Right atrium auricular region (tissue), 2 donors: ENCODE results near the gene PDXDC1. TPM values are rescaled to one million over a fixed set of nuclear protein-coding genes. Genes with fewer than 3 reads are reported as not detected.
A peak's percentile ranks its signal among the peaks of the same experiment; 100 is the strongest.
"Not testable (repeated sequence)": the region's sequence is repeated elsewhere in the genome, so short reads cannot be mapped to it uniquely, and the experiment has no call there.

Experiments
- DNase-seq: peaks from one replicate; pipeline ENCODE4 v3.0.0-alpha.2; 2019; ENCODE audit warnings: low spot score
- H3K27ac ChIP-seq, 2 donors: fragments of 200-600 bp; sonication (generic); 1 replicate in 1 of 2; 2 replicates in 1 of 2; pipeline ENCODE4 v1.5.1; 2016 to 2019
- H3K27me3 ChIP-seq, 2 donors: fragments of 200-600 bp; sonication (generic); one replicate each; pipeline versions ENCODE4 v1.5.1 to v1.6.0; 2017 to 2019
- H3K36me3 ChIP-seq: fragments of 200-600 bp; sonication (generic); one replicate; pipeline ENCODE4 v1.5.1; 2016
- H3K4me1 ChIP-seq, 2 donors: fragments of 200-600 bp; sonication (generic); one replicate each; pipeline versions ENCODE4 v1.5.1 to v1.6.0; 2017 to 2019
- H3K4me3 ChIP-seq, 2 donors: fragments of 200-600 bp; sonication (generic); 1 replicate in 1 of 2; 2 replicates in 1 of 2; pipeline ENCODE4 v1.5.1; 2017 to 2019; ENCODE audit warnings: mild to moderate bottlenecking in 1 of 2, moderate library complexity in 1 of 2
- H3K9me3 ChIP-seq, 2 donors: fragments of 200-600 bp; sonication (generic); one replicate each; pipeline ENCODE4 v1.5.1; 2019
- total RNA-seq, 2 donors: library from RNA; depleted of rRNA; stranded (reverse); fragments of >200 nt; gene quantifications; one replicate each; pipeline ENCODE4 v1.1.0, GENCODE V29; 2016
- TF ChIP-seq, protein P1 (sequence below), 2 donors: fragments of 200-600 bp; sonication (generic); IDR thresholded peaks; one replicate each; pipeline ENCODE4 v1.5.1; 2019; ENCODE audit warnings: antibody characterized with exemption in 2 of 2

The PDXDC1 gene
- total RNA-seq, 2 donors from 2014 or later, result 50.4 to 60.8 TPM

GRCh38 chr16:15130943-15131700 lies 156.3 kb downstream of the PDXDC1 start:
- not testable (repeated sequence) for H3K27me3 ChIP-seq, H3K9me3 ChIP-seq, DNase-seq, H3K27ac ChIP-seq, H3K4me3 ChIP-seq, H3K4me1 ChIP-seq
- peaks cover 12% of the 10 kb centered on the region for H3K36me3 ChIP-seq

DNA sequence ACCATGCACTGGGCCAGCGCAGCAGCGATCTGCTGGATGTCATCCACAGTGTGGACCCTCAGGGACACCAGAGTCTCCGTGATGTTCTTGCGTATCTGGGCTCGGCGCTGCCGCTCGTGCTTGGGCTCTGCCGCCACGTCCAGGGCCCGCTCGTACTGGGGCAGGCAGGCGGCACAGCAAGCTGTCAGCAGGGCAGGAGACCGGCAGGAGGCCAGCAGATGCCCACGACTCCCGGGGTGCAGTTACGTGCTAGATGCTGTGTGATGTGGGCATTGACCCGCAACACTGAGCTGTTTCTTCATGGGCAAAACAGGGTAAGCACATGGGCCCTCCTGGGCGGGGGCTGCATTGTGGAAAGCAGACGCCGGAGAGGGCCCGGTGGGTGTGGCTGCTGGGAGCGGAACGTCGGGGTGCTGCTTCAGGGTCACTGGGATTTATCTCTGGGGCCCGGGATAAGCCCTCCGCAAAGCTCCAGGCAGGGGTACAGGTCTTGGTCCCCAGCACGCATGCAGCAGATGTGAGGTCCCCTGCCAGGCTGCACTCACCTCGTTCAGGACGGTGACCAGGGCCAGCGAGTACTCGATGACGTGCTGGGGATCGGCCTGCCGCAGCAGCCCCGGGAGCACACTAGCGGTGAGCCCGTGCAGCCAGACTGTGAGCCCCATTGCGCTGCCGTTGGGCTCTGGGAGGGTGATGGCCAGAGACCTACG lies 158.0 kb downstream of the PDXDC1 start:
- DNase-seq, H3K4me3 ChIP-seq, H3K27ac ChIP-seq, H3K4me1 ChIP-seq, H3K27me3 ChIP-seq, H3K9me3 ChIP-seq: not testable (repeated sequence)
- peaks cover 12% of the 10 kb centered on the region for H3K36me3 ChIP-seq

DNA sequence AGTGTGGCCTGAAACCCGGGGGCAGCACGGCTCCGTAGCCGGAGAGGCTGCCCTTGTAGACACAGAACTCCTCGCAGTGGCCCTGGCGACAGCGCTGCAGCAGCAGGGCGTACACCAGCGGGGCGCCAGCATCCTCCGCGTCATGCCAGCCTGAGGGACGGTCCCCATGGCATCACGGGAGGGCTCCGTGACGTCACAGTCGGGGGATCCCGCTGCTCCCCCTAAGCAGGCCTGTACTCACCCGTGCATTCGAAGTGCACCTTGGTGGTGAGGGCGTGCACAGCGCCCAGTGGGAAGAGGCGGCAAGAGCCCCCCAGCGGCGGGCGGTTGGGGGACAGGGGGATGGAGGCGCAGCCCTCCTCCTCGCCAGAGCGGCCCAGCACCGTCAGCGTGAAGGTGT lies 158.7 kb downstream of the PDXDC1 start:
- H3K4me1 ChIP-seq, H3K27ac ChIP-seq, H3K9me3 ChIP-seq, H3K27me3 ChIP-seq, DNase-seq, H3K4me3 ChIP-seq: not testable (repeated sequence)
- peaks cover 12% of the 10 kb centered on the region for H3K36me3 ChIP-seq

DNA sequence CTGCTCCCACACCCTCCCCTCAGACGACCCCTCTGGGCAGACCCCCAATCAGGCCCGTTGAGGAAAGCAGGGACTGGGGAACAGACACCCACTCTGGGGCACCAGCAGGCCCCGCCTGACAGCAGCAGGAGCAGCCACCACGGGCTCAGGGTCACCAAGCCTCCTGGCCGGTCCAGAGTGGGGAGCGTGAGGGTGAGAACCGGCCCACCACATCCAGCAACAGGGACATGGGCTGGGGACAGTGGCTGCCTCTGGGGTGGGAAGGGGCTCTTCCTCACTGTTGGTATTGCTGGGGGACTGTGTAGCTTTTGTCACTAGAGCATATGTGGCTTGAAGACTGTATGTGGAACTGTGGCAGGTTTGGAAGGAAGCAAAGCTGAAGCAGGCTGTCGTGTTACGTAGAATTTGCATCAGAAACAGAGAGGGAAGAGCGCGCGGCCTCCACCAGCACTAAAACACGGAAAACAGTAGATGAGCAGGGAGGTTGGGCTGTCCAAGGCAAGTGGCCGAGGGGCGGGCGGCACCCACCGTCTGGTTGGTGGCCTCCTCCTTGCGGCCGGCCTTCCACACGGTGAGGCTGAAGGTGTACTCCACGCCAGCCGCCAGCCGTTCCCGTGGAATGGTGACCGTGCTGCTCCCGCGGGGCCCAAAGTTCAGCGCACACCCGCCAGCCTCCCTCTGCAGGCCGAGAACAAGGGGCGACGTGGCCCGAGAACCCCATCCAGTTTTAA lies 160.1 kb downstream of the PDXDC1 start:
- not testable (repeated sequence) for DNase-seq, H3K27ac ChIP-seq

GRCh38 chr16:15135483-15136360 lies 160.9 kb downstream of the PDXDC1 start:
- H3K36me3 ChIP-seq, H3K27me3 ChIP-seq, H3K4me3 ChIP-seq, H3K9me3 ChIP-seq, H3K27ac ChIP-seq, DNase-seq, H3K4me1 ChIP-seq: not testable (repeated sequence)

More for the DNA sequence above, 160.1 kb downstream of the PDXDC1 start:
- H3K36me3 ChIP-seq, H3K4me1 ChIP-seq, H3K27me3 ChIP-seq, H3K9me3 ChIP-seq, H3K4me3 ChIP-seq: not testable (repeated sequence)

GRCh38 chr16:15137514-15137913 lies 162.7 kb downstream of the PDXDC1 start:
- DNase-seq, H3K9me3 ChIP-seq, H3K4me3 ChIP-seq, H3K27me3 ChIP-seq, H3K27ac ChIP-seq, H3K36me3 ChIP-seq: not testable (repeated sequence)
- peaks cover 0 to 21% of the 10 kb centered on the region in 2 donors for H3K4me1 ChIP-seq

DNA sequence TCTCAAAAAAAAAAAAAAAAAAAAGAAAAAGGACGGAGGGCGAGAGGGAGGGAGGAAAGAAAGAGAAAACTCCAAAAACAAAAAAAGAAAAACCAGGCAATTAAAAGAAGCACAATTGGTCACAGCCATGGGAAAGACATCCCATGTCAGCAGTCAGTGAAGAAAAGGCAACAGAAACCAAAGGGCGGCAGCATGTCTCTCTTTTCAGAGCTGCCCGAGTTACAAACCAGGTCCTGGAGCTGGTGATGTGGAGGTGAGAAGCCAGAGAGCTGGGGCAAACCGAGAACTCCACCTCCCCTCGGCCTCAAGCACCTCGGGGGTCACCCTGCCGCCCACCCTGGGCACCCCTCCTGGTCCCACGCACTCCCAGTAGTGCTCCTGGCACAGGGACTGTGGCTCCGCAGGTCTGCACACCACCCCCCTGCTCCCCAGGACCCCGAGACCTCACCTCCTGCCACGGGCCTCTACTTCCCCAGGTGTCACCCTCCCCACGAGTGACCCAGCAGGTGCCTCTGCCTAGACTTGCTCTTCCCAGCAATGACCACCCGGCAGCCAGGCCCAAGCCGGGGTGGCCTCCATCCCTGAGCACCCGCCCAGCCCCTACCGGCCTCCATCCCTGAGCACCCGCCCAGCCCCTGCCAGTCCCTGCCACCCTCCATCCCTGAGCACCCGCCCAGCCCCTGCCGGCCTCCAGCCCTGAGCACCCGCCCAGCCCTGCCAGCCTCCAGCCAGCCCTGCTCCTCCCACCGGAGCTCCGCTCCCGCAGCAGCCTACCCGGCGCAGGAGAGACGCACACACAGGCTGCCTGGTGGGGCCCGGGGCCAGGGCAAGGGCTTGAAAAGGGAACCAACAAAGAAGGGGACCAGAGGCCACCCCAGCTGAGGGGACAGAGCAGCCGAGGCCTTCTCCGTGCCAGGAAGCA lies 165.9 kb downstream of the PDXDC1 start:
- not testable (repeated sequence) for H3K27me3 ChIP-seq, H3K4me3 ChIP-seq, H3K9me3 ChIP-seq, H3K36me3 ChIP-seq, DNase-seq
- H3K27ac ChIP-seq, result peak overlapping the region in 1 of 2 donors; percentile 31
- H3K4me1 ChIP-seq, result peaks cover 0 to 52% of the 10 kb centered on the region in 2 donors

GRCh38 chr16:15141586-15141985 lies 166.8 kb downstream of the PDXDC1 start:
- H3K9me3 ChIP-seq, result no peaks in the 10 kb centered on the region
- no peak overlapping the region for H3K4me3 ChIP-seq
- H3K27ac ChIP-seq, result peak overlapping the region in 1 of 2 donors; percentile 48
- TF ChIP-seq, protein P1, sequence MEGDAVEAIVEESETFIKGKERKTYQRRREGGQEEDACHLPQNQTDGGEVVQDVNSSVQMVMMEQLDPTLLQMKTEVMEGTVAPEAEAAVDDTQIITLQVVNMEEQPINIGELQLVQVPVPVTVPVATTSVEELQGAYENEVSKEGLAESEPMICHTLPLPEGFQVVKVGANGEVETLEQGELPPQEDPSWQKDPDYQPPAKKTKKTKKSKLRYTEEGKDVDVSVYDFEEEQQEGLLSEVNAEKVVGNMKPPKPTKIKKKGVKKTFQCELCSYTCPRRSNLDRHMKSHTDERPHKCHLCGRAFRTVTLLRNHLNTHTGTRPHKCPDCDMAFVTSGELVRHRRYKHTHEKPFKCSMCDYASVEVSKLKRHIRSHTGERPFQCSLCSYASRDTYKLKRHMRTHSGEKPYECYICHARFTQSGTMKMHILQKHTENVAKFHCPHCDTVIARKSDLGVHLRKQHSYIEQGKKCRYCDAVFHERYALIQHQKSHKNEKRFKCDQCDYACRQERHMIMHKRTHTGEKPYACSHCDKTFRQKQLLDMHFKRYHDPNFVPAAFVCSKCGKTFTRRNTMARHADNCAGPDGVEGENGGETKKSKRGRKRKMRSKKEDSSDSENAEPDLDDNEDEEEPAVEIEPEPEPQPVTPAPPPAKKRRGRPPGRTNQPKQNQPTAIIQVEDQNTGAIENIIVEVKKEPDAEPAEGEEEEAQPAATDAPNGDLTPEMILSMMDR (IDR thresholded peaks at IDR 0.05), result no peak
- no peaks in the 10 kb centered on the region for H3K36me3 ChIP-seq
- no peak for DNase-seq
- H3K4me1 ChIP-seq, result peaks cover 0 to 61% of the 10 kb centered on the region in 2 donors
- no peaks in the 10 kb centered on the region for H3K27me3 ChIP-seq

GRCh38 chr16:15142107-15142890 lies 167.5 kb downstream of the PDXDC1 start:
- H3K36me3 ChIP-seq, DNase-seq, H3K9me3 ChIP-seq, H3K4me3 ChIP-seq, H3K27me3 ChIP-seq: not testable (repeated sequence)
- H3K4me1 ChIP-seq, result peaks cover 0 to 68% of the 10 kb centered on the region in 2 donors
- peak overlapping the region; percentile 48 to 83 for H3K27ac ChIP-seq

GRCh38 chr16:15142891-15143600 lies 168.2 kb downstream of the PDXDC1 start:
- H3K4me3 ChIP-seq, H3K9me3 ChIP-seq, H3K36me3 ChIP-seq, DNase-seq, H3K27me3 ChIP-seq: not testable (repeated sequence)
- Histone ChIP-seq H3K27ac (peak overlapping the region; percentile 83 to 90), H3K4me1 (peaks cover 0 to 74% of the 10 kb centered on the region in 2 donors)

GRCh38 chr16:15143601-15144091 lies 168.8 kb downstream of the PDXDC1 start:
- not testable (repeated sequence) for DNase-seq, H3K36me3 ChIP-seq, H3K27me3 ChIP-seq, H3K9me3 ChIP-seq
- H3K27ac ChIP-seq, result peak overlapping the region; percentile 83 to 90
- H3K4me1 ChIP-seq, result peaks cover 0 to 74% of the 10 kb centered on the region in 2 donors
- peak overlapping the region; percentile 3 to 38 for H3K4me3 ChIP-seq
